Mesothelial cell of epicardium (in vitro differentiated cells): Measurements from ENCODE around the gene MEN1. TPM values are rescaled to one million over a fixed set of nuclear protein-coding genes. Genes with fewer than 3 reads are reported as not detected.

ENCODE experiments used
- DNase-seq, 2 experiments: peaks; one replicate each; pipeline ENCODE4 v3.0.0; 2021; ENCODE audit warnings: low spot score in 2 of 2; ENCODE audit not compliant: unreplicated experiment in 2 of 2
- H3K27ac Mint-ChIP-seq: 2 replicates; pipeline ENCODE4 v1.8.0; 2021; ENCODE audit warnings: mixed read lengths
- H3K27me3 Mint-ChIP-seq: 2 replicates; pipeline ENCODE4 v1.8.0; 2021; ENCODE audit warnings: low read depth, mixed read lengths
- H3K36me3 Mint-ChIP-seq: 2 replicates; pipeline ENCODE4 v1.8.0; 2021; ENCODE audit warnings: mixed read lengths
- H3K4me1 Mint-ChIP-seq: 2 replicates; pipeline ENCODE4 v1.8.0; 2021; ENCODE audit warnings: mixed read lengths
- H3K4me3 Mint-ChIP-seq: 2 replicates; pipeline ENCODE4 v1.8.0; 2021; ENCODE audit warnings: mild to moderate bottlenecking, moderate library complexity, mixed read lengths
- H3K9me3 Mint-ChIP-seq: 2 replicates; pipeline ENCODE4 v1.8.0; 2021; ENCODE audit warnings: mixed read lengths
- total RNA-seq: library from RNA; stranded (reverse); gene quantifications from 3 replicates; pipeline ENCODE4 v1.2.1, GENCODE V29; 2021
- TF ChIP-seq, protein P1 (sequence below): fragments of 200-600 bp; sonication (generic); IDR thresholded peaks from one replicate; pipeline ENCODE4 v1.5.0; 2021; ENCODE audit warnings: antibody characterized with exemption; ENCODE audit not compliant: unreplicated experiment

Gene MEN1
- total RNA-seq, 1 donor from 2014 or later = 45.4 TPM

GRCh38 chr11:64787526-64788320 lies 22.6 kb downstream of the MEN1 start:
- no peak overlapping the region for H3K27ac Mint-ChIP-seq
- H3K4me3 Mint-ChIP-seq = no peak overlapping the region
- no peaks in the 10 kb centered on the region for H3K9me3 Mint-ChIP-seq
- TF ChIP-seq, protein P1, sequence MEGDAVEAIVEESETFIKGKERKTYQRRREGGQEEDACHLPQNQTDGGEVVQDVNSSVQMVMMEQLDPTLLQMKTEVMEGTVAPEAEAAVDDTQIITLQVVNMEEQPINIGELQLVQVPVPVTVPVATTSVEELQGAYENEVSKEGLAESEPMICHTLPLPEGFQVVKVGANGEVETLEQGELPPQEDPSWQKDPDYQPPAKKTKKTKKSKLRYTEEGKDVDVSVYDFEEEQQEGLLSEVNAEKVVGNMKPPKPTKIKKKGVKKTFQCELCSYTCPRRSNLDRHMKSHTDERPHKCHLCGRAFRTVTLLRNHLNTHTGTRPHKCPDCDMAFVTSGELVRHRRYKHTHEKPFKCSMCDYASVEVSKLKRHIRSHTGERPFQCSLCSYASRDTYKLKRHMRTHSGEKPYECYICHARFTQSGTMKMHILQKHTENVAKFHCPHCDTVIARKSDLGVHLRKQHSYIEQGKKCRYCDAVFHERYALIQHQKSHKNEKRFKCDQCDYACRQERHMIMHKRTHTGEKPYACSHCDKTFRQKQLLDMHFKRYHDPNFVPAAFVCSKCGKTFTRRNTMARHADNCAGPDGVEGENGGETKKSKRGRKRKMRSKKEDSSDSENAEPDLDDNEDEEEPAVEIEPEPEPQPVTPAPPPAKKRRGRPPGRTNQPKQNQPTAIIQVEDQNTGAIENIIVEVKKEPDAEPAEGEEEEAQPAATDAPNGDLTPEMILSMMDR = peak; percentile 58
- no peaks in the 10 kb centered on the region for H3K36me3 Mint-ChIP-seq
- no peaks in the 10 kb centered on the region for H3K27me3 Mint-ChIP-seq
- DNase-seq = no peak
- no peaks in the 10 kb centered on the region for H3K4me1 Mint-ChIP-seq

DNA sequence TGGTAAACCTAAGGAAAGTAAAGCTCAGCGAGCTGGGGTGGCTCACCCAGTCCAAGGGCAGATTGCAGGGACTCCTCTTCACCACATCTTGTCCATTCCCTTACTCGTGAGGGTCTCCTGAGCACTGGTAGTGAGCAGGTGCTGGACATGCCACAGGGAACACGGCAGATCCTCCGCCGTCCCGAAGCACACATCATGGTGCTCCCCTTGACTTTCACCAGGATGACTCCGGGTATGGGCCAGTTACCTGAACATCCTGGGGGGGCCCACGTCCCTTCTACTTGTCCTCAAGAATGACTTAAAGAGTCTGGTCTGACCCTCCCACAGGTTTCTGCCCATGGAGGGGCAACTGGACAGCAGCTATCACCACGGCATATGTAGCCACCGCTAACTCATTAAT lies 24.0 kb downstream of the MEN1 start:
- H3K4me1 Mint-ChIP-seq = no peaks in the 10 kb centered on the region
- TF ChIP-seq, protein P1 = no peak
- DNase-seq = no peak
- no peaks in the 10 kb centered on the region for H3K27me3 Mint-ChIP-seq
- no peak overlapping the region for H3K4me3 Mint-ChIP-seq
- H3K9me3 Mint-ChIP-seq = no peaks in the 10 kb centered on the region
- H3K27ac Mint-ChIP-seq = no peak overlapping the region
- H3K36me3 Mint-ChIP-seq = no peaks in the 10 kb centered on the region

GRCh38 chr11:64784813-64785581 lies 25.4 kb downstream of the MEN1 start:
- H3K9me3 Mint-ChIP-seq = no peaks in the 10 kb centered on the region
- DNase-seq = no peak
- H3K27me3 Mint-ChIP-seq = no peaks in the 10 kb centered on the region
- no peaks in the 10 kb centered on the region for H3K4me1 Mint-ChIP-seq
- no peak overlapping the region for H3K4me3 Mint-ChIP-seq
- TF ChIP-seq, protein P1 = no peak
- no peak overlapping the region for H3K27ac Mint-ChIP-seq
- H3K36me3 Mint-ChIP-seq = peaks cover 2% of the 10 kb centered on the region

DNA sequence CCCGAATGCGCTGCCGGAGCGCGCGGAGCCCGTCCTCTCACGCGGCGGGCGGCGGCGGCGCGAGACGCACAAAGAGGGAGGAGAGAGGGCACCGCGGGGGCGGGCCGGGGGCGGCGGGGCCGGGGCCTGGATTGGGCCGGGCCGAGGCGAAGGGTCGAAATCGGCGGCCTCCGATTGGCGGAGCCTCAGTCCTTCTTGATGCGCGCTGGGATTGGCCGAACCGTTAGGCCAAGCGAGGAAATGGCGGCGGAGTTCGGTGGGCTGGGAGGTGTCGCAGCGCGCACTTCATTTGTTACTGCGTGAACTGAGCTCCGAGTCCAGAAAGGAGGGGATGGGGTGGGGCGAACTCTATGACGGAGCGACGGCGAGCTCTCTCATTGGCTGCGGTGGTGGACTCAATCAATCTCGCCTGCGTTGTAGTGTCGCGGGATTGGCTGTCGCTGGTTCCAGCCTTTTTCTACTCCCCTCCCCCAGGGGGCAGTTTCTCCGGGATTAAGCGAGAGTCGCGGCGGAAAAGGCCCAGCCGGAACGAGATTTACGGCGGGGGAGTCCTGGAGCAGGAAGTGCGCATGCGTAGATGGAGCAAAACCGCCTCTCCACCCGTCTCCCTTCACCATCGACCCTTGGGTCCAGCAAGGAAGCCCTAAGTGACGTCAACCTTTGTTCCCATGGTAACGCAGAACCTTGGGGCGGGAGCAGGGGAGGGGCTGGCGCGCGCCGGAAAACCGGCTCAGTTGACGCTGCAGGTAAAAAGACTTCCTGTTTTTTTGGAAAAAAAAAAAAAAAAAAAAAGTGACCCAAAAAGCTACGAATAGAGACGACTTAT lies 31.7 kb downstream of the MEN1 start, which contains the start of gene SF1:
Gene SF1 (minus strand): TSS at position 70 of the 826 bp plus-strand sequence. CDS start 150 bp downstream, outside the sequence.
- H3K4me3 Mint-ChIP-seq = peak within 1 kb of the TSS; percentile 85
- TF ChIP-seq, protein P1 = no peak

DNA sequence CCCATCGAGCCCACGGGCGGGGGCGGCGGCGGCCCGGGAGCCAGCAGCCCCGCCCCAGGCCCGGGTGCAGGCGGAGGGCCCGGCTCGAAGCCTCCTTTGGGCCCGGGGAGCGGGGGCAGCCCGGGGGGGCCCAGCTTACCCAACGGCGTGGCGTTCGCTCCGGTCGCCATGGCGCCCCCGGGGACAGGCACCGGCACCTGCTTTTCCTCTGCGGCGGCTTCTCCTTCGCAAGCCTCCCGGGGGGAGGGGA lies 32.2 kb downstream of the MEN1 start:
- Mint-ChIP-seq H3K36me3 (peaks cover 31% of the 10 kb centered on the region), H3K27ac (peak overlapping the region; percentile 99), H3K27me3 (no peaks in the 10 kb centered on the region), H3K4me1 (peaks cover 29% of the 10 kb centered on the region), H3K9me3 (no peaks in the 10 kb centered on the region), H3K4me3 (peak overlapping the region; percentile 85)
- no peak for DNase-seq
- TF ChIP-seq, protein P1 = no peak

More for the DNA sequence above, 31.7 kb downstream of the MEN1 start, which contains the start of gene SF1:
- Mint-ChIP-seq H3K27ac (peak within 1 kb of the TSS; percentile 99), H3K27me3 (no peaks in the 10 kb centered on the region), H3K36me3 (peaks cover 25% of the 10 kb centered on the region), H3K4me1 (peaks cover 29% of the 10 kb centered on the region), H3K9me3 (no peaks in the 10 kb centered on the region)
- DNase-seq = peak; percentile 98
